ENCODE data around the gene TM9SF3. TPM values are rescaled to one million over a fixed set of nuclear protein-coding genes. Genes with fewer than 3 reads are reported as not detected.

TM9SF3 gene
- total and polyA plus RNA-seq, 10 of the 15 experiments (the other 5 are each of a cell fraction or from before 2014, with no cell fraction given), result 17.1 to 85.4 (median 44.9) TPM

DNA sequence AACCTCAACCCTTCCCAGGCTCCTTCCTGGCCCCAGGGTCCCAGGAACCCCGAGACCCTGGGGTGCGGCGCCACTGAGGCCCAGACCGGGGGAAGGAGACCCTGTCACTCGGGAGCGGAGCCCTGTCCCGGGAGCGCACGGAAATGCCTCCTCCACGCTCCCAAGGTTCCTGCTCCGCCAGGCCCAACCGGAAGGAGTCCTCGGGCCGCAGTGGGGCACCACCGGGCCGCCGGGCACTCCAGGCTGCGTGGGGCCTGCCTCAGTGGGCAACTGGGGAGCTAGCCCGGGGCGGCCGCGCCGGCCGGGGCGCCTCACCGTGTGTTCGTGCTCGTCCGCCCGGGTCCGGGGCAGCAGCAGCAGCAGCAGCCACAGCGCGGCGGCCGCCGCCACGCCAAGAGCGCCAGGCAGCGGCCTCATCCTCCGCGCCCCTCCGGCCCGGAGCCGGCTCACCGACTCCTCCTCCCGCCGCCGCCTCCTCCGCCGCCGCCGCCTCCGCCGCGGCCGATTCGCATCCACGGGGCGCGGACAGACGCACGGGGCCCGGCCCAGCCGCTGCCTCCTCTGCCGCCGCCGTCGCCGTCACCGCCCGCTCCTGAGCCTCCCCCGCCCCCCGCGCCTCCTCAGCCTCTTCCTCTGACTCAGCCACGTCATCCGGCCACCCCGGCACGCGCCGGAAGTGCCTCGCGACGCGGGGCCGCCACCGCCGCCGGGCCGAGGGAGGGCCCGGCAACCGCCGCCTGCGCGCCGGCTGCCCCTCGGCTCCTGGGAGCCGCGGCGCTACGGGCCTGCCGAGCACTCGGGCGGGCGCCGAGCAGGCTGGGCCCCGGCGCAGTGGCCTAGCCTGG, at the start of gene TM9SF3 (continued):
- TF ChIP-seq ZNF207 (IDR thresholded peaks at IDR 0.05; ENCODE audit: borderline replicate concordance) (peak; percentile 56; the same call in 1 of the 2 replicates), SUPT20H (IDR thresholded peaks at IDR 0.05; ENCODE audit: borderline replicate concordance, control insufficient read depth, low read depth, low read length) (no peak), JUND (IDR thresholded peaks at IDR 0.05; ENCODE audit: low read depth, low read length) (0 out of 2 replicates have a peak, but pooled peaks have one; percentile 4), CREB1 (IDR thresholded peaks at IDR 0.05; ENCODE audit: low read depth) (peak; percentile 92), IKZF2 (IDR thresholded peaks at IDR 0.05) (peak in 1 of 2 experiments; percentile 55; a peak in 2 of 4 replicates), LARP7 (IDR thresholded peaks at IDR 0.05) (peak; percentile 92), IKZF1 (conservative IDR thresholded peaks at IDR 0.05) (peak; percentile 84), BHLHE40 (IDR thresholded peaks at IDR 0.05; ENCODE audit: borderline replicate concordance in 1 of 2, low read depth in 2 of 2, low read length in 1 of 2) (peak; percentile 94 to 99), POU2F2 (IDR thresholded peaks at IDR 0.05; ENCODE audit: borderline replicate concordance, low read depth, low read length) (0 out of 3 replicates have a peak, but pooled peaks have one; percentile 55), PAX8 (IDR thresholded peaks at IDR 0.05) (no peak), NRF1 (conservative IDR thresholded peaks at IDR 0.05; ENCODE audit: low read depth, low read length) (no peak), ZNF217 (IDR thresholded peaks at IDR 0.05) (0 out of 2 replicates have a peak, but pooled peaks have one; percentile 52), KLF5 (IDR thresholded peaks at IDR 0.05; ENCODE audit: partially characterized antibody) (peak; percentile 23), DPF2 (IDR thresholded peaks at IDR 0.05) (peak; percentile 95), HDAC2 (IDR thresholded peaks at IDR 0.05) (no peak), HDAC6 (IDR thresholded peaks at IDR 0.05; ENCODE audit: unreplicated experiment) (peak; percentile 12), CHD4 (IDR thresholded peaks at IDR 0.05) (no peak), TCF3 (IDR thresholded peaks at IDR 0.05; ENCODE audit: borderline replicate concordance, insufficient read depth, low read depth, low read length) (no peak), ESRRA (IDR thresholded peaks at IDR 0.05; ENCODE audit: low read length) (no peak), CHD2 (IDR thresholded peaks at IDR 0.05; ENCODE audit: borderline replicate concordance, low read depth, low read length) (peak; percentile 11; the same call in 1 of the 2 replicates), CBX5 (IDR thresholded peaks at IDR 0.05; ENCODE audit: low read depth) (no peak), HCFC1 (IDR thresholded peaks at IDR 0.05; ENCODE audit: low read length) (peak; percentile 37; the same call in 1 of the 2 replicates)
- TF ChIP-seq, protein P1, sequence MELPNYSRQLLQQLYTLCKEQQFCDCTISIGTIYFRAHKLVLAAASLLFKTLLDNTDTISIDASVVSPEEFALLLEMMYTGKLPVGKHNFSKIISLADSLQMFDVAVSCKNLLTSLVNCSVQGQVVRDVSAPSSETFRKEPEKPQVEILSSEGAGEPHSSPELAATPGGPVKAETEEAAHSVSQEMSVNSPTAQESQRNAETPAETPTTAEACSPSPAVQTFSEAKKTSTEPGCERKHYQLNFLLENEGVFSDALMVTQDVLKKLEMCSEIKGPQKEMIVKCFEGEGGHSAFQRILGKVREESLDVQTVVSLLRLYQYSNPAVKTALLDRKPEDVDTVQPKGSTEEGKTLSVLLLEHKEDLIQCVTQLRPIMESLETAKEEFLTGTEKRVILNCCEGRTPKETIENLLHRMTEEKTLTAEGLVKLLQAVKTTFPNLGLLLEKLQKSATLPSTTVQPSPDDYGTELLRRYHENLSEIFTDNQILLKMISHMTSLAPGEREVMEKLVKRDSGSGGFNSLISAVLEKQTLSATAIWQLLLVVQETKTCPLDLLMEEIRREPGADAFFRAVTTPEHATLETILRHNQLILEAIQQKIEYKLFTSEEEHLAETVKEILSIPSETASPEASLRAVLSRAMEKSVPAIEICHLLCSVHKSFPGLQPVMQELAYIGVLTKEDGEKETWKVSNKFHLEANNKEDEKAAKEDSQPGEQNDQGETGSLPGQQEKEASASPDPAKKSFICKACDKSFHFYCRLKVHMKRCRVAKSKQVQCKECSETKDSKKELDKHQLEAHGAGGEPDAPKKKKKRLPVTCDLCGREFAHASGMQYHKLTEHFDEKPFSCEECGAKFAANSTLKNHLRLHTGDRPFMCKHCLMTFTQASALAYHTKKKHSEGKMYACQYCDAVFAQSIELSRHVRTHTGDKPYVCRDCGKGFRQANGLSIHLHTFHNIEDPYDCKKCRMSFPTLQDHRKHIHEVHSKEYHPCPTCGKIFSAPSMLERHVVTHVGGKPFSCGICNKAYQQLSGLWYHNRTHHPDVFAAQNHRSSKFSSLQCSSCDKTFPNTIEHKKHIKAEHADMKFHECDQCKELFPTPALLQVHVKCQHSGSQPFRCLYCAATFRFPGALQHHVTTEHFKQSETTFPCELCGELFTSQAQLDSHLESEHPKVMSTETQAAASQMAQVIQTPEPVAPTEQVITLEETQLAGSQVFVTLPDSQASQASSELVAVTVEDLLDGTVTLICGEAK (IDR thresholded peaks at IDR 0.05; ENCODE audit: borderline replicate concordance), result peak; percentile 82
- TF ChIP-seq, protein P2, sequence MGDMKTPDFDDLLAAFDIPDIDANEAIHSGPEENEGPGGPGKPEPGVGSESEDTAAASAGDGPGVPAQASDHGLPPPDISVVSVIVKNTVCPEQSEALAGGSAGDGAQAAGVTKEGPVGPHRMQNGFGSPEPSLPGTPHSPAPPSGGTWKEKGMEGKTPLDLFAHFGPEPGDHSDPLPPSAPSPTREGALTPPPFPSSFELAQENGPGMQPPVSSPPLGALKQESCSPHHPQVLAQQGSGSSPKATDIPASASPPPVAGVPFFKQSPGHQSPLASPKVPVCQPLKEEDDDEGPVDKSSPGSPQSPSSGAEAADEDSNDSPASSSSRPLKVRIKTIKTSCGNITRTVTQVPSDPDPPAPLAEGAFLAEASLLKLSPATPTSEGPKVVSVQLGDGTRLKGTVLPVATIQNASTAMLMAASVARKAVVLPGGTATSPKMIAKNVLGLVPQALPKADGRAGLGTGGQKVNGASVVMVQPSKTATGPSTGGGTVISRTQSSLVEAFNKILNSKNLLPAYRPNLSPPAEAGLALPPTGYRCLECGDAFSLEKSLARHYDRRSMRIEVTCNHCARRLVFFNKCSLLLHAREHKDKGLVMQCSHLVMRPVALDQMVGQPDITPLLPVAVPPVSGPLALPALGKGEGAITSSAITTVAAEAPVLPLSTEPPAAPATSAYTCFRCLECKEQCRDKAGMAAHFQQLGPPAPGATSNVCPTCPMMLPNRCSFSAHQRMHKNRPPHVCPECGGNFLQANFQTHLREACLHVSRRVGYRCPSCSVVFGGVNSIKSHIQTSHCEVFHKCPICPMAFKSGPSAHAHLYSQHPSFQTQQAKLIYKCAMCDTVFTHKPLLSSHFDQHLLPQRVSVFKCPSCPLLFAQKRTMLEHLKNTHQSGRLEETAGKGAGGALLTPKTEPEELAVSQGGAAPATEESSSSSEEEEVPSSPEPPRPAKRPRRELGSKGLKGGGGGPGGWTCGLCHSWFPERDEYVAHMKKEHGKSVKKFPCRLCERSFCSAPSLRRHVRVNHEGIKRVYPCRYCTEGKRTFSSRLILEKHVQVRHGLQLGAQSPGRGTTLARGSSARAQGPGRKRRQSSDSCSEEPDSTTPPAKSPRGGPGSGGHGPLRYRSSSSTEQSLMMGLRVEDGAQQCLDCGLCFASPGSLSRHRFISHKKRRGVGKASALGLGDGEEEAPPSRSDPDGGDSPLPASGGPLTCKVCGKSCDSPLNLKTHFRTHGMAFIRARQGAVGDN (IDR thresholded peaks at IDR 0.05), result peak; percentile 68; the same call in 1 of the 2 replicates

Measured in GM12878 (cell line).